ENCODE measurements around the gene DRD1. TPM values are rescaled to one million over a fixed set of nuclear protein-coding genes. Genes with fewer than 3 reads are reported as not detected.

Gene DRD1
- total RNA-seq, 1 donor from 2014 or later, result 0.87 TPM

DNA sequence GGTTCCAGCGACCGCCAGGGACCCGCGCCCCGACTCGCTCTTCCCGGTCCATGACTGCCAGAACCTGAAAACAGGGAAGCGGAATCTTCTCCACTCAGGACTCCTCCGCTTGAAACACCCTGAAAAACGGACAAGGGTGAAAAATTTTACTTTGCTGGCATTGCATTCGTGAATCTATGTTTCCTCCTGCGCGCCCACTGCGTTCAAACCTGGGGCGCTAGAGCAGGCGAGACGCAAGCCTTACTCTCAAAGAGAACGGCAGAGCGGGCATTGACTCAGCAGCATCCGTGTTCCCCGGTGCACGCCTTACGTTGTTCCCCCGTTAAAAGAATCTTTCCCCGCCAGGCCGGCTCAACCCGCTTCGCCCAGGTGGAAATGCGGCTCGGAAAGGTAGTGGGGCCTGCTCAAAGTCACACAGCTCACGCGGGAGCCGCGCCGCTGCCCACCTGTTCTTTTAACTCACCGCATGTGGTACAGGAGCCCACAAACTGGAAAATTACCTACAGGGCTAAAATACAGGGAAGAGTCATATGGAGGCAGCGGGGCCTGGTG is 999 bp upstream of the DRD1 start:
- Mint-ChIP-seq H3K27ac (no peak overlapping the region), H3K4me1 (ENCODE audit: unreplicated experiment) (peaks cover 4% of the 10 kb centered on the region), H3K4me3 (peak overlapping the region; percentile 83), H3K9me3 (no peaks in the 10 kb centered on the region), H3K27me3 (peaks cover 80% of the 10 kb centered on the region), H3K36me3 (no peaks in the 10 kb centered on the region)
- no peak for DNase-seq (ENCODE audit: extremely low spot score, unreplicated experiment)
- peak; percentile 25 for TF ChIP-seq CTCF (conservative IDR thresholded peaks at IDR 0.05)

DNA sequence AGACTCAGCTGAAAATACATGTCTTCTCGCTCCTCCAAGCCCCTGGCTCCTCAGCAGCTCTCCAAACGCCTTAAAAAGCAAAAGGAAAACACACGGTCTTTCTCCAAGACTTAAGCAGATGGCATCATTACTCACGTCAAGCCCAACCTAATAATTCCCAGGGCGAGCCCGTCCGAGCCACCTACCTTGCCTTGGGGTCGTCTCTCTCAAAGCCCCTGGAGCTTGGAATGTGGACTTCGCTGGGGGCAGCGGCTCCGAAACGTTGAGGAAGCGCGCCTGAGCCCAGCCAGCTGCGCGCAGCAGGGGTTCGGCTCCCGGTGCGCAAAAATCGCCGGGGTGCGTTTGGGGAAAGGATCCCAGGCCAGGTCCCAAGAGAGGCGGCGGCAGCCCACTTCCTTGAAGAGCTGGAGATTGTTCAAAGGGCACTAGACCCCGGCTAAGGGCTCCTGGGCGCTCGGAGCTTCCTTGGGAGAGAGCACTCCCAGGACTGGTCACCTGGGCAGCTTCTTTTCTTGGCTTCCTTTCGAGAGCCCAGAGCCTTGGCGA is 395 bp downstream of the DRD1 start:
- DNase-seq (ENCODE audit: extremely low spot score, unreplicated experiment), result no peak
- TF ChIP-seq CTCF (conservative IDR thresholded peaks at IDR 0.05), result no peak
- H3K36me3 Mint-ChIP-seq, result no peaks in the 10 kb centered on the region
- peak overlapping the region; percentile 69 for H3K4me3 Mint-ChIP-seq
- H3K4me1 Mint-ChIP-seq (ENCODE audit: unreplicated experiment), result peaks cover 4% of the 10 kb centered on the region
- H3K27ac Mint-ChIP-seq, result no peak overlapping the region
- no peaks in the 10 kb centered on the region for H3K9me3 Mint-ChIP-seq
- H3K27me3 Mint-ChIP-seq, result peaks cover 79% of the 10 kb centered on the region

DNA sequence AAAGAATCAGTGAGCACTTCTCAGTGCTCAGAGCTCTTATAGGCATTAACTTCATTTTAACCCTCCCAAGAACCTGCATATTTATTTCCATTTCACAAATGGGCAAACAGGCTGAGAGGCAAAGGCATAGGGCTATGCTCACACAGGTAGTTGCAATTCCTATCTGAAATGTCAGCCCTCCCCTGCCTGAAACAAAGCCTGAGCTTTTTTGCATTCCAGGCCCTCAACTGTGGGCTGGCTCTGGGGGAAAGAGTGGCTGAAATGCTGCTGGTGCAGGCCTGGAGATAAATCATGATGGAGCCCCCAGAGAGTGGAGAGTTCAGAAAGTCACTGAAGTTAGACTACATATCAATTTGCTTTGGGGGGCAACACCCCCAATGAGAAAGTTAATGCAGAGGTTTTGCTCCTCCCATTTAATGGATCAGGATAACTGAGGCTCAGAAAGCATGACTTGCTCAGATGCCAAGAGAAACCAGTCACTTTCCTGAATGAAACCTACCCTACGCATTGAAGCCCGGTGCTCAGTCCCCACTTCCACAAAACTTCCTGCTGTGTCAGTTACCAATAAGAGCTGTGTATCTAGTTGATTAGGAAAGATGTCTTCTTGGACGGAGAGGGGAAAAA is 5.6 kb downstream of the DRD1 start:
- no peak for TF ChIP-seq CTCF (conservative IDR thresholded peaks at IDR 0.05)
- H3K36me3 Mint-ChIP-seq, result no peaks in the 10 kb centered on the region
- peaks cover 53% of the 10 kb centered on the region for H3K27me3 Mint-ChIP-seq
- DNase-seq (ENCODE audit: extremely low spot score, unreplicated experiment), result no peak
- no peak overlapping the region for H3K27ac Mint-ChIP-seq
- H3K4me1 Mint-ChIP-seq (ENCODE audit: unreplicated experiment), result no peaks in the 10 kb centered on the region
- no peaks in the 10 kb centered on the region for H3K9me3 Mint-ChIP-seq
- H3K4me3 Mint-ChIP-seq, result no peak overlapping the region

GRCh38 chr5:175436359-175436758 is 7.6 kb downstream of the DRD1 start:
- Mint-ChIP-seq H3K36me3 (no peaks in the 10 kb centered on the region), H3K27me3 (peaks cover 33% of the 10 kb centered on the region), H3K4me3 (no peak overlapping the region), H3K27ac (no peak overlapping the region), H3K9me3 (no peaks in the 10 kb centered on the region), H3K4me1 (ENCODE audit: unreplicated experiment) (no peaks in the 10 kb centered on the region)
- DNase-seq (ENCODE audit: extremely low spot score, unreplicated experiment), result no peak
- no peak for TF ChIP-seq CTCF (conservative IDR thresholded peaks at IDR 0.05)

- H3K4me3 Mint-ChIP-seq, result no peak overlapping the region
- H3K4me1 Mint-ChIP-seq (ENCODE audit: unreplicated experiment), result no peaks in the 10 kb centered on the region
- peaks cover 26% of the 10 kb centered on the region for H3K27me3 Mint-ChIP-seq
- no peaks in the 10 kb centered on the region for H3K36me3 Mint-ChIP-seq
- TF ChIP-seq CTCF (conservative IDR thresholded peaks at IDR 0.05), result no peak
- no peaks in the 10 kb centered on the region for H3K9me3 Mint-ChIP-seq
- no peak for DNase-seq (ENCODE audit: extremely low spot score, unreplicated experiment)
- no peak overlapping the region for H3K27ac Mint-ChIP-seq
Measured at GRCh38 chr5:175434800-175435199, 9.2 kb downstream of the DRD1 start.

Measured in type B pancreatic cell (in vitro differentiated cells).